SK-N-SH (cell line): ENCODE results near the gene BOLA3.
"Not testable (repeated sequence)": the region's sequence is repeated elsewhere in the genome, so short reads cannot be mapped to it uniquely, and the experiment has no call there.

Experiments
- EP300 ChIP-seq, 2 experiments: IDR thresholded peaks; 2 replicates each; pipeline versions ENCODE4 v1.4.0 to v1.6.1; 2012; ENCODE audit warnings: borderline replicate concordance in 1 of 2, low read depth in 1 of 2, low read length in 1 of 2
- EZH2phosphoT487 ChIP-seq: fragments of 200-600 bp; sonication (generic); IDR thresholded peaks from 2 replicates; pipeline ENCODE4 v1.6.1; 2017; ENCODE audit warnings: low read depth, mixed run types, mild to moderate bottlenecking, antibody characterized with exemption, moderate library complexity, borderline replicate concordance
- FOSL2 ChIP-seq: IDR thresholded peaks from 2 replicates; pipeline ENCODE4 v1.4.0; 2012; ENCODE audit warnings: low read depth, mild to moderate bottlenecking, moderate library complexity, borderline replicate concordance
- JUND ChIP-seq: IDR thresholded peaks from 2 replicates; pipeline ENCODE4 v1.4.0; 2012
- NRF1 ChIP-seq: IDR thresholded peaks from 2 replicates; pipeline ENCODE4 v1.6.1; 2012; ENCODE audit warnings: low read depth, mild to moderate bottlenecking, low read length
- POLR2AphosphoS5 ChIP-seq: IDR thresholded peaks from 2 replicates; pipeline ENCODE4 v1.6.1; 2012; ENCODE audit warnings: low read depth, low read length
- RAD21 ChIP-seq: IDR thresholded peaks from 2 replicates; pipeline ENCODE4 v1.6.1; 2012; ENCODE audit warnings: mild to moderate bottlenecking, low read length
- RFX5 ChIP-seq: IDR thresholded peaks from 2 replicates; pipeline ENCODE4 v1.6.1; 2012; ENCODE audit warnings: mild to moderate bottlenecking, improper control_type of control experiment, low read length
- SIN3A ChIP-seq: IDR thresholded peaks from 2 replicates; pipeline ENCODE4 v1.6.1; 2012; ENCODE audit warnings: low read depth, mild to moderate bottlenecking, low read length, moderate library complexity, borderline replicate concordance
- TAF1 ChIP-seq: IDR thresholded peaks from 2 replicates; pipeline ENCODE4 v1.6.1; 2012; ENCODE audit warnings: low read depth, mild to moderate bottlenecking, low read length, moderate library complexity, borderline replicate concordance
- TF ChIP-seq, protein P1 (sequence below): fragments of 200-600 bp; sonication (generic); IDR thresholded peaks from 2 replicates; pipeline ENCODE4 v1.6.1; 2017; ENCODE audit warnings: antibody characterized with exemption, mild to moderate bottlenecking, moderate library complexity
- TF ChIP-seq, protein P2 (sequence below): IDR thresholded peaks from 2 replicates; pipeline ENCODE4 v1.4.0; 2012; ENCODE audit warnings: low read depth
- TF ChIP-seq, protein P3 (sequence below): IDR thresholded peaks from 2 replicates; pipeline ENCODE4 v1.4.0; 2012; ENCODE audit warnings: low read depth, borderline replicate concordance
- TF ChIP-seq, protein P4 (sequence below): IDR thresholded peaks from 2 replicates; pipeline ENCODE4 v1.6.1; 2012; ENCODE audit warnings: mild to moderate bottlenecking, low read depth, low read length, moderate library complexity

DNA sequence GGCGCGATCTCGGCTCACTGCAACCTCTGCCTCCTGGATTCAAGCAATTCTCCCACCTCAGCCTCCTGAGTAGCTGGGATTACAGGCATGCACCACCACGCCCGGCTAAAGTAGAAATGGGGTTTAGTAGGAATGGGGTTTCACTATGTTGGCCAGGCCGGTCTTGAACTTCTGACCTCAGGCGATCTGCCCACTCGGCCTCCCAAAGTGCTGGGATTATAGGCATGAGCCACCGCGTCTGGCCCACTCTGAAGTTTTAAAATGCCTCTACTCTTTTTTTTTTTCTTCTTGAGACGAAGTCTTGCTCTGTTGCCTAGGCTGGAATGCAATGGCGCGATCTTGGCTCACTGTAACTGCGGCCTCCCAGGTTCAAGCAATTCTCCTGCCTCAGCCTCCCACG lies 39.0 kb upstream of the BOLA3 start:
- TF ChIP-seq, protein P1, sequence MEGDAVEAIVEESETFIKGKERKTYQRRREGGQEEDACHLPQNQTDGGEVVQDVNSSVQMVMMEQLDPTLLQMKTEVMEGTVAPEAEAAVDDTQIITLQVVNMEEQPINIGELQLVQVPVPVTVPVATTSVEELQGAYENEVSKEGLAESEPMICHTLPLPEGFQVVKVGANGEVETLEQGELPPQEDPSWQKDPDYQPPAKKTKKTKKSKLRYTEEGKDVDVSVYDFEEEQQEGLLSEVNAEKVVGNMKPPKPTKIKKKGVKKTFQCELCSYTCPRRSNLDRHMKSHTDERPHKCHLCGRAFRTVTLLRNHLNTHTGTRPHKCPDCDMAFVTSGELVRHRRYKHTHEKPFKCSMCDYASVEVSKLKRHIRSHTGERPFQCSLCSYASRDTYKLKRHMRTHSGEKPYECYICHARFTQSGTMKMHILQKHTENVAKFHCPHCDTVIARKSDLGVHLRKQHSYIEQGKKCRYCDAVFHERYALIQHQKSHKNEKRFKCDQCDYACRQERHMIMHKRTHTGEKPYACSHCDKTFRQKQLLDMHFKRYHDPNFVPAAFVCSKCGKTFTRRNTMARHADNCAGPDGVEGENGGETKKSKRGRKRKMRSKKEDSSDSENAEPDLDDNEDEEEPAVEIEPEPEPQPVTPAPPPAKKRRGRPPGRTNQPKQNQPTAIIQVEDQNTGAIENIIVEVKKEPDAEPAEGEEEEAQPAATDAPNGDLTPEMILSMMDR, result not testable (repeated sequence)
- TF ChIP-seq RFX5; EZH2phosphoT487; RAD21; SIN3A; NRF1; POLR2AphosphoS5; FOSL2; EP300 (IDR thresholded peaks at IDR 0.05; ENCODE audit: borderline replicate concordance in 1 of 2, low read depth in 1 of 2, low read length in 1 of 2); JUND; TAF1: not testable (repeated sequence)
- TF ChIP-seq, protein P2, sequence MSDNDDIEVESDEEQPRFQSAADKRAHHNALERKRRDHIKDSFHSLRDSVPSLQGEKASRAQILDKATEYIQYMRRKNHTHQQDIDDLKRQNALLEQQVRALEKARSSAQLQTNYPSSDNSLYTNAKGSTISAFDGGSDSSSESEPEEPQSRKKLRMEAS, result not testable (repeated sequence)
- TF ChIP-seq, protein P3, sequence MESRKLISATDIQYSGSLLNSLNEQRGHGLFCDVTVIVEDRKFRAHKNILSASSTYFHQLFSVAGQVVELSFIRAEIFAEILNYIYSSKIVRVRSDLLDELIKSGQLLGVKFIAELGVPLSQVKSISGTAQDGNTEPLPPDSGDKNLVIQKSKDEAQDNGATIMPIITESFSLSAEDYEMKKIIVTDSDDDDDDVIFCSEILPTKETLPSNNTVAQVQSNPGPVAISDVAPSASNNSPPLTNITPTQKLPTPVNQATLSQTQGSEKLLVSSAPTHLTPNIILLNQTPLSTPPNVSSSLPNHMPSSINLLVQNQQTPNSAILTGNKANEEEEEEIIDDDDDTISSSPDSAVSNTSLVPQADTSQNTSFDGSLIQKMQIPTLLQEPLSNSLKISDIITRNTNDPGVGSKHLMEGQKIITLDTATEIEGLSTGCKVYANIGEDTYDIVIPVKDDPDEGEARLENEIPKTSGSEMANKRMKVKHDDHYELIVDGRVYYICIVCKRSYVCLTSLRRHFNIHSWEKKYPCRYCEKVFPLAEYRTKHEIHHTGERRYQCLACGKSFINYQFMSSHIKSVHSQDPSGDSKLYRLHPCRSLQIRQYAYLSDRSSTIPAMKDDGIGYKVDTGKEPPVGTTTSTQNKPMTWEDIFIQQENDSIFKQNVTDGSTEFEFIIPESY, result not testable (repeated sequence)
- TF ChIP-seq, protein P4, sequence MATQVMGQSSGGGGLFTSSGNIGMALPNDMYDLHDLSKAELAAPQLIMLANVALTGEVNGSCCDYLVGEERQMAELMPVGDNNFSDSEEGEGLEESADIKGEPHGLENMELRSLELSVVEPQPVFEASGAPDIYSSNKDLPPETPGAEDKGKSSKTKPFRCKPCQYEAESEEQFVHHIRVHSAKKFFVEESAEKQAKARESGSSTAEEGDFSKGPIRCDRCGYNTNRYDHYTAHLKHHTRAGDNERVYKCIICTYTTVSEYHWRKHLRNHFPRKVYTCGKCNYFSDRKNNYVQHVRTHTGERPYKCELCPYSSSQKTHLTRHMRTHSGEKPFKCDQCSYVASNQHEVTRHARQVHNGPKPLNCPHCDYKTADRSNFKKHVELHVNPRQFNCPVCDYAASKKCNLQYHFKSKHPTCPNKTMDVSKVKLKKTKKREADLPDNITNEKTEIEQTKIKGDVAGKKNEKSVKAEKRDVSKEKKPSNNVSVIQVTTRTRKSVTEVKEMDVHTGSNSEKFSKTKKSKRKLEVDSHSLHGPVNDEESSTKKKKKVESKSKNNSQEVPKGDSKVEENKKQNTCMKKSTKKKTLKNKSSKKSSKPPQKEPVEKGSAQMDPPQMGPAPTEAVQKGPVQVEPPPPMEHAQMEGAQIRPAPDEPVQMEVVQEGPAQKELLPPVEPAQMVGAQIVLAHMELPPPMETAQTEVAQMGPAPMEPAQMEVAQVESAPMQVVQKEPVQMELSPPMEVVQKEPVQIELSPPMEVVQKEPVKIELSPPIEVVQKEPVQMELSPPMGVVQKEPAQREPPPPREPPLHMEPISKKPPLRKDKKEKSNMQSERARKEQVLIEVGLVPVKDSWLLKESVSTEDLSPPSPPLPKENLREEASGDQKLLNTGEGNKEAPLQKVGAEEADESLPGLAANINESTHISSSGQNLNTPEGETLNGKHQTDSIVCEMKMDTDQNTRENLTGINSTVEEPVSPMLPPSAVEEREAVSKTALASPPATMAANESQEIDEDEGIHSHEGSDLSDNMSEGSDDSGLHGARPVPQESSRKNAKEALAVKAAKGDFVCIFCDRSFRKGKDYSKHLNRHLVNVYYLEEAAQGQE, result not testable (repeated sequence)
